Breast epithelium (tissue), 4 donors: ENCODE measurements around the gene TK1. TPM values are rescaled to one million over a fixed set of nuclear protein-coding genes. Genes with fewer than 3 reads are reported as not detected.
"Not testable (repeated sequence)": the region's sequence is repeated elsewhere in the genome, so short reads cannot be mapped to it uniquely, and the experiment has no call there.

Experiments
- DNase-seq, 2 donors: peaks; one replicate each; pipeline ENCODE4 v3.0.0-alpha.2; 2019; ENCODE audit warnings: low spot score in 2 of 2
- H3K27ac ChIP-seq, 2 donors: fragments of 200-600 bp; sonication (generic) in 1 of 2; one replicate each; pipeline ENCODE4 v1.5.1; 2016 to 2019; ENCODE audit warnings: mild to moderate bottlenecking in 1 of 2
- H3K27me3 ChIP-seq, 2 donors: fragments of 200-600 bp; sonication (generic) in 1 of 2; one replicate each; pipeline versions ENCODE4 v1.5.1 to v1.6.0; 2017 to 2019; ENCODE audit warnings: control low read depth in 1 of 2, mild to moderate bottlenecking in 1 of 2
- H3K36me3 ChIP-seq: fragments of 200-600 bp; one replicate; pipeline ENCODE4 v1.5.1; 2019
- H3K4me1 ChIP-seq, 2 donors: fragments of 200-600 bp; sonication (generic); one replicate each; pipeline ENCODE4 v1.5.1; 2016 to 2019; ENCODE audit warnings: control low read depth in 1 of 2
- H3K4me3 ChIP-seq, 3 donors: fragments of 200-600 bp; sonication (generic); 1 replicate in 2 of 3; 2 replicates in 1 of 3; pipeline ENCODE4 v1.5.1; 2016 to 2019; ENCODE audit warnings: mild to moderate bottlenecking in 3 of 3, moderate library complexity in 2 of 3
- H3K9me3 ChIP-seq, 2 donors: fragments of 200-600 bp; sonication (generic) in 1 of 2; one replicate each; pipeline ENCODE4 v1.5.1; 2016 to 2019; ENCODE audit warnings: control low read depth in 1 of 2
- POLR2A ChIP-seq: fragments of 450-650 bp; IDR thresholded peaks from one replicate; pipeline ENCODE4 v1.6.1; 2016; ENCODE audit warnings: antibody characterized with exemption, mild to moderate bottlenecking, moderate library complexity
- POLR2AphosphoS5 ChIP-seq, 3 donors: sonication (generic); formaldehyde crosslinking; IDR thresholded peaks; one replicate each; pipeline ENCODE4 v1.6.1; 2017; ENCODE audit warnings: antibody characterized with exemption in 3 of 3
- intact Hi-C: fragments of 100-400 bp; cut with DNase I; formaldehyde crosslinking; loops from one replicate; pipeline ENCODE4 v1.15.1; 2023; ENCODE audit warnings: low total_unique reads
- total RNA-seq, 3 donors: library from RNA; depleted of rRNA; stranded (reverse); fragments of >200 nt; gene quantifications; one replicate each; pipeline ENCODE4 v1.1.0, GENCODE V29; 2016
- TF ChIP-seq, protein P1 (sequence below), 3 donors: fragments of 450-650 bp; IDR thresholded peaks; one replicate each; pipeline ENCODE4 v1.5.1; 2016 to 2017; ENCODE audit warnings: antibody characterized with exemption in 3 of 3, mild to moderate bottlenecking in 3 of 3, moderate library complexity in 3 of 3

TK1 gene
- total RNA-seq, 3 donors from 2014 or later: 2.6 to 5.6 (median 3.7) TPM

DNA sequence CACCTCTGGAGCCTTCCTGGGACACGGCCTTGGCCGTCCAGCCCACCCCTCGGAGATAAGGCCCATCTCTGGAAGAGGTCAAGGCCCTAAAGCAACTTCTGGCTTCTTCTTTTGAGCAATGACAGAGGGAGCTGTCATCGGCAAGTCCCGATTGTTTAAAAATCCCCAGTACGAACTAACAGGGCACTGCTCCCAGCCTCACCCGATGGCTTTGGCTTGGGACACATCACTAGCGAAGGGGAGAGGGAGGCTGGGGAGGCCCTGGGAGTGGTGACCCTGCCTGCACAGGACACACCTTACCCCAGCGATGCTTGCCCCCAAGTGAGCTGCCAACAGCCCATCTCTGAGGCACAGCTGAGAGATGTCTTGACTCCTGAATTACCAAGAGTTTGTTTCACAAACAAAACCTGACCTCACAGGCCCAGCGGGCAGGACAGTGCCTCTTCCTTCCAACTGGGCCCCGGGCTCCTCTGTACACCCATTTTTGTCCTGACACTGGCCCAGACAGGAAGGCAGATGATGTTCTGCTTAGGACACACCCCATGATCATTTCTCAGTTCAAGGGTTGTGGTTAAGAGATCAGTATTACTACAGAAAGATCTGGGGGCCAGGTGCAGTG is 13.6 kb downstream of the TK1 start:
- no peak for TF ChIP-seq POLR2AphosphoS5 (IDR thresholded peaks at IDR 0.05)
- TF ChIP-seq POLR2A: no peak
- H3K4me3 ChIP-seq: no peak overlapping the region
- intact Hi-C loops: loop anchor here (10.0 kb wide), 1 partner anchor 58 kb away; no protein-coding TSS in a partner anchor
- no peaks in the 10 kb centered on the region for H3K27me3 ChIP-seq
- no peak for DNase-seq
- no peaks in the 10 kb centered on the region for H3K9me3 ChIP-seq
- H3K27ac ChIP-seq: peak overlapping the region; percentile 88 to 91
- peaks cover 5 to 21% of the 10 kb centered on the region in 2 donors for H3K4me1 ChIP-seq
- no peaks in the 10 kb centered on the region for H3K36me3 ChIP-seq

DNA sequence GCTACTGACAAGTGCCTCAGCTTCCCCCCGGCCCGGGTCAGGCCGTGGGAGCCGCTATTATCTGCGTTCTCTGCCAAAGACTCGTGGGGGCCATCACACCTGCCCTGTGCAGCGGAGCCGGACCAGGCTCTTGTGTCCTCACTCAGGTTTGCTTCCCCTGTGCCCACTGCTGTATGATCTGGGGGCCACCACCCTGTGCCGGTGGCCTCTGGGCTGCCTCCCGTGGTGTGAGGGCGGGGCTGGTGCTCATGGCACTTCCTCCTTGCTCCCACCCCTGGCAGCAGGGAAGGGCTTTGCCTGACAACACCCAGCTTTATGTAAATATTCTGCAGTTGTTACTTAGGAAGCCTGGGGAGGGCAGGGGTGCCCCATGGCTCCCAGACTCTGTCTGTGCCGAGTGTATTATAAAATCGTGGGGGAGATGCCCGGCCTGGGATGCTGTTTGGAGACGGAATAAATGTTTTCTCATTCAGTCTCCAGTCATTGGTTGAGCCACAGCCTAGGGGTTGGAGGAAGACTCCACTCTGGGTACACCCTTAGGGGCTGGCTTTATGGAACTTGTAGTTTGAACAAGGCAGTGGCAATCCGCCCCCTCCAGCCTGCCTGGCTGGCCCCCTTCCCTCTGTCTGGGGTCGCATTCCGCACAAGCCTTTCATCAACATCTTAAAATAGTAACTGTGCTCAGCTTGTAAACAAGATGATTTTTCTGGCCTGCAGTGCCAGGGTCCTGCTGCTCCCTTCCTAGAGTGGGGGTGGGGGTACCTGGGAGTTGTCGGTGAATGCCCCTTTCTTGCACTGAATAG is 14.4 kb downstream of the TK1 start:
- TF ChIP-seq POLR2A (no peak), POLR2AphosphoS5 (IDR thresholded peaks at IDR 0.05) (no peak)
- TF ChIP-seq, protein P1, sequence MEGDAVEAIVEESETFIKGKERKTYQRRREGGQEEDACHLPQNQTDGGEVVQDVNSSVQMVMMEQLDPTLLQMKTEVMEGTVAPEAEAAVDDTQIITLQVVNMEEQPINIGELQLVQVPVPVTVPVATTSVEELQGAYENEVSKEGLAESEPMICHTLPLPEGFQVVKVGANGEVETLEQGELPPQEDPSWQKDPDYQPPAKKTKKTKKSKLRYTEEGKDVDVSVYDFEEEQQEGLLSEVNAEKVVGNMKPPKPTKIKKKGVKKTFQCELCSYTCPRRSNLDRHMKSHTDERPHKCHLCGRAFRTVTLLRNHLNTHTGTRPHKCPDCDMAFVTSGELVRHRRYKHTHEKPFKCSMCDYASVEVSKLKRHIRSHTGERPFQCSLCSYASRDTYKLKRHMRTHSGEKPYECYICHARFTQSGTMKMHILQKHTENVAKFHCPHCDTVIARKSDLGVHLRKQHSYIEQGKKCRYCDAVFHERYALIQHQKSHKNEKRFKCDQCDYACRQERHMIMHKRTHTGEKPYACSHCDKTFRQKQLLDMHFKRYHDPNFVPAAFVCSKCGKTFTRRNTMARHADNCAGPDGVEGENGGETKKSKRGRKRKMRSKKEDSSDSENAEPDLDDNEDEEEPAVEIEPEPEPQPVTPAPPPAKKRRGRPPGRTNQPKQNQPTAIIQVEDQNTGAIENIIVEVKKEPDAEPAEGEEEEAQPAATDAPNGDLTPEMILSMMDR (IDR thresholded peaks at IDR 0.05): no peak
- H3K27ac ChIP-seq: peak overlapping the region; percentile 88 to 91
- intact Hi-C loops: loop anchor here (10.0 kb wide), 1 partner anchor 58 kb away; no protein-coding TSS in a partner anchor
- H3K36me3 ChIP-seq: no peaks in the 10 kb centered on the region
- H3K4me3 ChIP-seq: no peak overlapping the region
- DNase-seq: no peak
- no peaks in the 10 kb centered on the region for H3K27me3 ChIP-seq
- no peaks in the 10 kb centered on the region for H3K9me3 ChIP-seq
- H3K4me1 ChIP-seq: peaks cover 5 to 21% of the 10 kb centered on the region in 2 donors

DNA sequence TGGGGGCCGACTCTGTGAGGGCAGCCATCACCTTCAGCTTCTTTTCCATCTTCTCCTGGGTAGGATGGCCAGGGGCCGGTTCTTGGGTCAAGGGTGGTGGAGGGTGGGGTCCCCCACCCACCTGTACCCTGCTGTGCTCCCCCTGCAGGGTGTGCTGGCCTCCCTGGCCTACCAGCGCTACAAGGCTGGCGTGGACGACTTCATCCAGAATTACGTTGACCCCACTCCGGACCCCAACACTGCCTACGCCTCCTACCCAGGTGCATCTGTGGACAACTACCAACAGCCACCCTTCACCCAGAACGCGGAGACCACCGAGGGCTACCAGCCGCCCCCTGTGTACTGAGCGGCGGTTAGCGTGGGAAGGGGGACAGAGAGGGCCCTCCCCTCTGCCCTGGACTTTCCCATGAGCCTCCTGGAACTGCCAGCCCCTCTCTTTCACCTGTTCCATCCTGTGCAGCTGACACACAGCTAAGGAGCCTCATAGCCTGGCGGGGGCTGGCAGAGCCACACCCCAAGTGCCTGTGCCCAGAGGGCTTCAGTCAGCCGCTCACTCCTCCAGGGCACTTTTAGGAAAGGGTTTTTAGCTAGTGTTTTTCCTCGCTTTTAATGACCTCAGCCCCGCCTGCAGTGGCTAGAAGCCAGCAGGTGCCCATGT is 15.1 kb downstream of the TK1 start:
- not testable (repeated sequence) for H3K9me3 ChIP-seq, H3K36me3 ChIP-seq, DNase-seq, H3K27me3 ChIP-seq, H3K4me3 ChIP-seq
- H3K4me1 ChIP-seq: peaks cover 5 to 21% of the 10 kb centered on the region in 2 donors
- intact Hi-C loops: loop anchor here (10.0 kb wide), 1 partner anchor 57 kb away; no protein-coding TSS in a partner anchor
- H3K27ac ChIP-seq: peak overlapping the region; percentile 88 to 91

DNA sequence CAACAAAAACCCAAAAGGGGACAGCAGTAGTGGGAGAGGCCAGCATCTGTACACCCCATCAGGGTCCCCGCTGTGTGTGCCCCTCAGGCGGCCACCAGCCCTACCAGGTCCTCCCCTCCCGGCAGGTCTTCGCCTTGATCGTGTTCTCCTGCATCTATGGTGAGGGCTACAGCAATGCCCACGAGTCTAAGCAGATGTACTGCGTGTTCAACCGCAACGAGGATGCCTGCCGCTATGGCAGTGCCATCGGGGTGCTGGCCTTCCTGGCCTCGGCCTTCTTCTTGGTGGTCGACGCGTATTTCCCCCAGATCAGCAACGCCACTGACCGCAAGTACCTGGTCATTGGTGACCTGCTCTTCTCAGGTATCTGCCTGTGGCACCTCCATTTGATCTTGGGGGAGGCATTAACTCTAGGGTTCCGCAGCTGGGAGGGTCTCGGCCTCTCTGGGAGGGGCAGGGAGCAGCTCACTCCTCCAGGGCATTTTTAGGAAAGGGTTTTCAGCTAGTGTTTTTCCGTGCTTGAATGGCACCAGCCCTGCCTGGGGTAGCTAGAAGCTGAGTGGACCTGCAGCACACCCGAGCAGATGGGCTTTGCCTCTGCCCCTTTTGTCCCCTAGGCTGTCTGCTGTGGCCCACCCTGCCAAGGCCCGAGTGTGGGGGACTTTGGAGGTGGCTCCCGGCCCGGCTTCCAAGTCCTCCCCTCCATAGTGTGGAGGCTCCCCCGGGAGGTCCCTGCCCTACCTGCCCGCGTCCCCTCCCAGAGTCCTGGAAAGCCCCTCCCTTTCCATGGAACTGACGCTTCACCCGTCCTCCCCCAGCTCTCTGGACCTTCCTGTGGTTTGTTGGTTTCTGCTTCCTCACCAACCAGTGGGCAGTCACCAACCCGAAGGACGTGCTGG is 15.9 kb downstream of the TK1 start:
- Histone ChIP-seq H3K27ac (no peak overlapping the region), H3K9me3 (no peaks in the 10 kb centered on the region), H3K4me3 (no peak overlapping the region), H3K27me3 (no peaks in the 10 kb centered on the region), H3K36me3 (no peaks in the 10 kb centered on the region), H3K4me1 (peaks cover 5 to 21% of the 10 kb centered on the region in 2 donors)
- TF ChIP-seq, protein P1 (IDR thresholded peaks at IDR 0.05): no peak
- no peak for TF ChIP-seq POLR2A
- DNase-seq: no peak
- intact Hi-C loops: loop anchor here (10.0 kb wide), 1 partner anchor 56 kb away; no protein-coding TSS in a partner anchor

DNA sequence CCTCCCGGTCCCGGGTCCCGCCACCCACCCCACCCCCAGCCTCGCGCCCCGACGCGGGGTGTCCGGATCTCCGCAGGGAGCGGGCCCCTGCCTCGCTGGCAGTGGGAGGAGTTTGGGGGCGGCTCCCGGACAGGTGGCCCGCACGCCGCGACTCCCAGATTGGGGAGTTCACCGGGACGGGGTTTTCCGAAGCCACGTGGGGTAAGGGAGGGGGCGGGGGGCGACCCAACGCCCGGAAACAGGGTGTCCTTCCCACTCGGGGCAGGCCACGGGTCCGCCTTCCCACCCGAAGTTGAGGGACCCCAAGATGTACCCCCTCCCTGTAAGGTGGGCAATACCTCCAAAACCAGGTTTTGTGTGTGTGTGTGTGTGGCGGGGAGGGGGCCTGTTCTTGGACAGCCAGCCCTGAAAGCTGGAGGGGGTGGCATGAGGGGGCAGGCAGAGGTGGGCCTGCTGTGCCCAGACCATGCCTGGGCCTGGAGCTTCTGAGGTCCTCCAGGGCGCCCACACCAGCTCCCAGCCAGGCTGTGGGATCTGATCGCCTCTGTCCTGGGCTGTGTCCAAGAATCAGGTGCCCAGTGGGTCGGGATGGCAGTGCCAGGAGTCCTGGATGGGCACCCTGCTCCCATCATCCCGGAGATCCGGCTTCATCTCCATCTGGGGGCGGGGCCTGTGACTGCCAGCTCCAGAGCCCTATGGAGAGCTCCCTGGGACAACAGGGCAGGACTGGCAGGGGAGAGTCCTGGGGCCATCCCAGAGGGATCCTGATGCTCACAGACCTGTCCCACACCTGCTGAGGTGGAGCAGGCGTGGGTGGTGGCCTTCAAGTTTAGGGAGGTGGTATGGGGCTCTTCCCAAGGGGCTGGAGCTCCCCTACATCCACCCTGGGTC is 17.7 kb downstream of the TK1 start:
- Histone ChIP-seq H3K27ac (peak overlapping the region; percentile 90 to 92), H3K4me3 (peak overlapping the region; percentile 67 to 83 (median 82)), H3K36me3 (no peaks in the 10 kb centered on the region), H3K27me3 (no peaks in the 10 kb centered on the region), H3K4me1 (peaks cover 0 to 11% of the 10 kb centered on the region in 2 donors), H3K9me3 (no peaks in the 10 kb centered on the region)
- intact Hi-C loops: no loop called here
- peak in 1 of 2 donors; percentile 82 for DNase-seq
- TF ChIP-seq POLR2A: no peak
- TF ChIP-seq, protein P1 (IDR thresholded peaks at IDR 0.05): no peak
- TF ChIP-seq POLR2AphosphoS5 (IDR thresholded peaks at IDR 0.05): no peak
